Measurements from ENCODE around the gene RASGEF1C.

DNA sequence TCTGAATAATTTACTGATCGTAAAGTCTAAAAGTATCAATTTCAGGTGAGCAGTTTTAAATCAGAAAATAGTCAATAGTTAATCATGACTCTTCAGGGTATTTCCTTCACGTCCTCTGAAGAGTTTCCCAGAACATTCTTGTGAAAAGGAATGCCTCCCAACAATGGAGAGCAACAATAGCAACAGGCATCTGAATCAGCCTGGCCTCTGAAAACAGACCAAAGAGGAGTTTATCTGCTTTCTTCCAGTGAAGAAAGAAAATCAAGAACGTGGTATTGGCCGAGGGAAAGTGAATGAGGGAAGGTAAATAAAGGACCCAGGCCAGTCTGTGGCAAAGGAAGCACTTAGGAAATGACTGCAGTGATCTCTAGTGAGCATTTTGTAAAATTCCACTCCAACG lies 26.1 kb upstream of the RASGEF1C start:
- TF ChIP-seq, protein P1, sequence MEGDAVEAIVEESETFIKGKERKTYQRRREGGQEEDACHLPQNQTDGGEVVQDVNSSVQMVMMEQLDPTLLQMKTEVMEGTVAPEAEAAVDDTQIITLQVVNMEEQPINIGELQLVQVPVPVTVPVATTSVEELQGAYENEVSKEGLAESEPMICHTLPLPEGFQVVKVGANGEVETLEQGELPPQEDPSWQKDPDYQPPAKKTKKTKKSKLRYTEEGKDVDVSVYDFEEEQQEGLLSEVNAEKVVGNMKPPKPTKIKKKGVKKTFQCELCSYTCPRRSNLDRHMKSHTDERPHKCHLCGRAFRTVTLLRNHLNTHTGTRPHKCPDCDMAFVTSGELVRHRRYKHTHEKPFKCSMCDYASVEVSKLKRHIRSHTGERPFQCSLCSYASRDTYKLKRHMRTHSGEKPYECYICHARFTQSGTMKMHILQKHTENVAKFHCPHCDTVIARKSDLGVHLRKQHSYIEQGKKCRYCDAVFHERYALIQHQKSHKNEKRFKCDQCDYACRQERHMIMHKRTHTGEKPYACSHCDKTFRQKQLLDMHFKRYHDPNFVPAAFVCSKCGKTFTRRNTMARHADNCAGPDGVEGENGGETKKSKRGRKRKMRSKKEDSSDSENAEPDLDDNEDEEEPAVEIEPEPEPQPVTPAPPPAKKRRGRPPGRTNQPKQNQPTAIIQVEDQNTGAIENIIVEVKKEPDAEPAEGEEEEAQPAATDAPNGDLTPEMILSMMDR (conservative IDR thresholded peaks at IDR 0.05; ENCODE audit: low read depth in 2 of 2) = no peak
- no peak for TF ChIP-seq EZH2 (IDR thresholded peaks at IDR 0.05; ENCODE audit: low read depth, unreplicated experiment)
- TF ChIP-seq, protein P2, sequence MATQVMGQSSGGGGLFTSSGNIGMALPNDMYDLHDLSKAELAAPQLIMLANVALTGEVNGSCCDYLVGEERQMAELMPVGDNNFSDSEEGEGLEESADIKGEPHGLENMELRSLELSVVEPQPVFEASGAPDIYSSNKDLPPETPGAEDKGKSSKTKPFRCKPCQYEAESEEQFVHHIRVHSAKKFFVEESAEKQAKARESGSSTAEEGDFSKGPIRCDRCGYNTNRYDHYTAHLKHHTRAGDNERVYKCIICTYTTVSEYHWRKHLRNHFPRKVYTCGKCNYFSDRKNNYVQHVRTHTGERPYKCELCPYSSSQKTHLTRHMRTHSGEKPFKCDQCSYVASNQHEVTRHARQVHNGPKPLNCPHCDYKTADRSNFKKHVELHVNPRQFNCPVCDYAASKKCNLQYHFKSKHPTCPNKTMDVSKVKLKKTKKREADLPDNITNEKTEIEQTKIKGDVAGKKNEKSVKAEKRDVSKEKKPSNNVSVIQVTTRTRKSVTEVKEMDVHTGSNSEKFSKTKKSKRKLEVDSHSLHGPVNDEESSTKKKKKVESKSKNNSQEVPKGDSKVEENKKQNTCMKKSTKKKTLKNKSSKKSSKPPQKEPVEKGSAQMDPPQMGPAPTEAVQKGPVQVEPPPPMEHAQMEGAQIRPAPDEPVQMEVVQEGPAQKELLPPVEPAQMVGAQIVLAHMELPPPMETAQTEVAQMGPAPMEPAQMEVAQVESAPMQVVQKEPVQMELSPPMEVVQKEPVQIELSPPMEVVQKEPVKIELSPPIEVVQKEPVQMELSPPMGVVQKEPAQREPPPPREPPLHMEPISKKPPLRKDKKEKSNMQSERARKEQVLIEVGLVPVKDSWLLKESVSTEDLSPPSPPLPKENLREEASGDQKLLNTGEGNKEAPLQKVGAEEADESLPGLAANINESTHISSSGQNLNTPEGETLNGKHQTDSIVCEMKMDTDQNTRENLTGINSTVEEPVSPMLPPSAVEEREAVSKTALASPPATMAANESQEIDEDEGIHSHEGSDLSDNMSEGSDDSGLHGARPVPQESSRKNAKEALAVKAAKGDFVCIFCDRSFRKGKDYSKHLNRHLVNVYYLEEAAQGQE (IDR thresholded peaks at IDR 0.05; ENCODE audit: unreplicated experiment) = no peak
- no peak for TF ChIP-seq CREB1 (CRISPR knock-in tag; IDR thresholded peaks at IDR 0.05; ENCODE audit: low read depth)
- no peak for TF ChIP-seq EZH2phosphoT487 (IDR thresholded peaks at IDR 0.05; ENCODE audit: unreplicated experiment)
- no peak for TF ChIP-seq JUNB (IDR thresholded peaks at IDR 0.05; ENCODE audit: unreplicated experiment)
- no peak for TF ChIP-seq POLR2AphosphoS5 (IDR thresholded peaks at IDR 0.05; ENCODE audit: low read depth)
- TF ChIP-seq ZNF114 (CRISPR knock-in tag; IDR thresholded peaks at IDR 0.05) = no peak

Data from GM23338 (cell line).